Stimulated activated CD8-positive, alpha-beta memory T cell treated with anti-CD3 and anti-CD28 coated beads, Interleukin-12 subunit alpha, Interleukin-12 subunit beta, amount 100 ng/mL, for 1 hour (primary cell): Measurements from ENCODE around the gene FLNC.
A peak's percentile ranks its signal among the peaks of the same experiment; 100 is the strongest.

ENCODE experiments used
- DNase-seq: peaks from one replicate; pipeline ENCODE4 v3.0.0-alpha.2; 2020; ENCODE audit warnings: low read depth

Gene FLNC

GRCh38 chr7:128830231-128831177 lies at the start of gene FLNC:
Gene FLNC, plus strand, starts transcription at chr7:128830406. Its CDS starts 232 bp downstream, at chr7:128830638.
- DNase-seq = no peak

- DNase-seq = no peak
Measured at GRCh38 chr7:128781126-128781525, 49.1 kb upstream of the FLNC start.

- DNase-seq = no peak
Measured at GRCh38 chr7:128781851-128782250, 48.4 kb upstream of the FLNC start.

- no peak for DNase-seq
Measured at GRCh38 chr7:128783143-128783861, 46.9 kb upstream of the FLNC start.

- DNase-seq = no peak
Measured at GRCh38 chr7:128785738-128786137, 44.5 kb upstream of the FLNC start.

GRCh38 chr7:128788446-128789412 lies 41.5 kb upstream of the FLNC start:
- no peak for DNase-seq

- DNase-seq = no peak
Measured at GRCh38 chr7:128790315-128791041, 39.7 kb upstream of the FLNC start.

- DNase-seq = peak; percentile 56
Measured at GRCh38 chr7:128791121-128791971, 38.9 kb upstream of the FLNC start, which contains the start of gene CCDC136. Gene CCDC136, plus strand, starts transcription at chr7:128791968. Its CDS starts 444 bp downstream, at chr7:128792412.

GRCh38 chr7:128791972-128792327 lies 38.3 kb upstream of the FLNC start:
- DNase-seq = no peak

GRCh38 chr7:128792471-128793180 lies 37.6 kb upstream of the FLNC start:
- no peak for DNase-seq

GRCh38 chr7:128793181-128793547 lies 37.0 kb upstream of the FLNC start:
- no peak for DNase-seq

- no peak for DNase-seq
Measured at GRCh38 chr7:128794020-128794419, 36.2 kb upstream of the FLNC start.

GRCh38 chr7:128794436-128794835 lies 35.8 kb upstream of the FLNC start:
- DNase-seq = no peak

- DNase-seq = no peak
Measured at GRCh38 chr7:128795129-128795528, 35.1 kb upstream of the FLNC start.

GRCh38 chr7:128796327-128796726 lies 33.9 kb upstream of the FLNC start:
- DNase-seq = no peak

GRCh38 chr7:128799451-128799850 lies 30.8 kb upstream of the FLNC start:
- DNase-seq = no peak

- no peak for DNase-seq
Measured at GRCh38 chr7:128800567-128800966, 29.6 kb upstream of the FLNC start.

- DNase-seq = no peak
Measured at GRCh38 chr7:128801003-128801402, 29.2 kb upstream of the FLNC start.

GRCh38 chr7:128801667-128802418 lies 28.4 kb upstream of the FLNC start:
- DNase-seq = no peak
